Activated effector memory CD4-positive, alpha-beta T cell treated with anti-CD3 and anti-CD28 coated beads, Interleukin-2, amount 50 U/mL, for 16 hours (primary cell): ENCODE results near the gene PTPRO.
A peak's percentile ranks its signal among the peaks of the same experiment; 100 is the strongest.

Experiments used
- DNase-seq: peaks from one replicate; pipeline ENCODE4 v3.0.0-alpha.2; 2020

PTPRO gene

DNA sequence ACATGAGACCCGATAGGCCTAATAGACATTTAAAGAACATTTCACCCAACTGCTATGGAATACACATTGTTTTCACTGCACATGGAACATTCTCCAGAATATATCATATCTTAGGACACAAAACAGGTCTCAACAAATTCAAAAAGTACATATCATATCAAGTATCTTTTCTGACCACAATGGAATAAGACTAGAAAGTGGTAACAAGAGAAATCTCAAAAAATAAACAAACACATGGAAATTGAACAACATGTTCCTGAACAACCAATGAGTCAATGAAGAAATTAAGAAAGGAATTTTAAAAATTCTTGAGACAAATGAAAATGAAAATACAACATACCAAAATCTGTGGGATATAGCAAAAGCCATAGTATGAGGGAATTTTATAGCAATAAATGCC lies 208.1 kb downstream of the PTPRO start:
- no peak for DNase-seq

DNA sequence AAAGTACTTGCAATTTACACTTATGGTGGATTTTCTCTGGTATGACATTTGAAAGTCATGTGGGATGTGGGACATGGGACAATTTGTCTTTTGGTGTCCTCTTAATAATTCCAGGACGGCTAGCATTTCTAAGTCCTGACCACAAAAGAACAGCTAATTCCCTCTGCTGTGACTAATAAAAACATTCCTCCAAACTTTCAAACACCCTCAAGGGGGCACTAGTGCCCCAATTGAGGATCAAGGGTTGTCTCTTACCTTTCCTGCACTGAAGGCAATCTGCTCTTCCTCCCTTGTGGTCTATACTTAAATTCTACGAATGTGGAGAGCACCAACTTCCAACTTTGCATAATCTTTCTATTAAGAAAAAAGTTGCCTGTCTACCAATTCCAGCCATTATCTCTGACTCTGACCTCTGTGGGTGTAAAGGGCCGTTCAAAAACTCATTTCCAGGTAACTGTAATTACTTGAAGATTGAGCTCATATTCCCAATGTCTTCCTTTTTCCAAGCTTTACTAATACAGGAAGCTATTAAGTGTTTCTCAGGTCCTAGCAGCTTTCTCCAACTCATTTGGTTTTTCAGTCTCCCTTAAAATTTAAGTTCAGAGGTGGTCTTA lies 210.2 kb downstream of the PTPRO start:
- DNase-seq, result peak; percentile 73

DNA sequence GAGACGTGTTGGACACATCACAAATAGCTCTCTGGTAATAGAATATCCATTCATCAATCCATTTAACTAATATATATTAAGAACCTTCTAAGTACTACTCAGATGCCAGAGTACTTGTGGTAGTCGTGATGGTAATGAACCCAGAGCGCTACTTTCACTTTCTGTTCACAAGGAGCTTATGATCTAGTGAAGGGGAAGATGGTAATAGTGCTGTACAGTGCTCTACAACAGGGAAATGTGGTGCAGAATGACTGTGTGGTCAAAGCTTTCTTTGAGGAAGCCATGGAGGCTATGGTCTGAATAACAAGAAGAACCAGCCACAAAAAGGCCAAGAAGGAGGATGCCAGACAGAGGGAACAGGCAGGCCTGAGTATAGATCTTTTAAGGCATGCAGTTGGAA lies 212.0 kb downstream of the PTPRO start:
- DNase-seq, result no peak

DNA sequence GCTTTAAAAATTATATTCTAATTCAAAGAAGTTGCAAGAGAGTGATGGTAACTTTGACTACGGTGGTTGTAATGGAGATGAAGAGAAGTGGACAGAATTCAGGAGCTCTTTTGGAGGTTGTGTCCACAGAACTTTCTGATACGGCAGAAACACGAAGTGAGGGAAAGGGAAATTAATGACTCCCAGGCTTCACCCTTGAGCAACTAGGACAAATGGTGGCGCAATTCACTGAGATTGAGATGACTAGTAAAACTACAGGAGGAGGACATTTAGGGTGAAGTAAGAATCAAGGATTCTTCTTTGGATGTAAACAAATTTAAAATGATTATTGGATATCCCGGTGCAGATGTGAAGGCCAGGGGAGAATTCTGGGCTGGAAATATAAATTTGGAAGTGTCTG lies 212.6 kb downstream of the PTPRO start:
- no peak for DNase-seq

DNA sequence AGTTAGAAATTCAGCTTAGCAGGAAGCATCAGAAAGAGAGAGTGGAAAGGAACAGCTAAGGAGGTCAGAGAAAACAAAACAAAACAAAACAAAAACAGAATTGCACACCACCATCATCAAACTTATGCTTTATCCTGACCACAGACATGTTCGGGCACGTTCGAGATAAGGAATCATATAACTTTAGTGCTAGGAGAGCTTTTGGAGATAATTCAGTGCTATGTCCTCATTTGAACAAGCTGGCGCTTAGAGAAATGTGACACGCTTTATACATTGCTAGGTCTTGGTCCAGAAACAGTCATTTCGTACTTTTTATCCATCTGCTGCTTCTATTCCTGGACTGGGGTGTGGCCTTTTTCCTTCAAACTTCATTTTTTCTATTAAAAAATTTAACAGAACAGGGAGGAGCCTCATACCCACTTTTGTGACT lies 213.1 kb downstream of the PTPRO start:
- DNase-seq, result no peak

DNA sequence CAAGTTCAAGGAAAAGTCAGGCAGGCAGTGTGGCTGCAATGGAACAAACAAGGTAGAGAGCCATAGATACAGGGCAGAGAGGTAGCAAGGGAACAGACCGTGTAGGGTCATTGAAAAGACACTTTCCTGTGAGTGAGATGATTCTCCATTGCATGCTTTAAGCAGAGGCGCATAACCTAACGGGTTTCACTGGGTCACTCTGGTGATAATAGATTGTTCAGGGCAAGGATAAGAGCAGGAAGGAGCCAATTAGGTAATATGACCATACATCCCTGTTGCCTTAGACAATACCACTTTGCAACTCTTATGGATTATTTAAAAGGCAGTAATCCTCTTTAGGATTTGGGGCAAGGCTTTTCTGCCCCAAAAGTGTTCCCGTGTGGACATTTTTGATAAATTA lies 214.1 kb downstream of the PTPRO start:
- no peak for DNase-seq

DNA sequence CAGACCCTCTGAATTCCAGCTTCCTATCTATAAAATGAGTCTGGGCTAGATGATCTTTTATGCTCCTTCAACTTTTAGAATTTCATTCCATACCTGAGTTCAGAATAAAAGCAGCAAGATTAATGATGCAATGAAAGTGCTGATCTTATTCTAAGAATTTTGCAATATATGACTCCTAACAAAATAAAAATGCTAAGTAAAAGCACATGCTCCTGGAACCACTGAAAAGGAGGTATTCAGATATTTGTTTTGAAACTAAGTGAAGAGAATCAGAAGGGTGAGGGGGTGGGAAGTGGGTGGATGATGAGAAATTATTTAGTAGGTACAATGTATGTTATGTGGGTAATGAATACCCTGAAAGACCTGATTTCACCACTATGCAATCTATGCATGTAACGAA lies 216.6 kb downstream of the PTPRO start:
- no peak for DNase-seq

DNA sequence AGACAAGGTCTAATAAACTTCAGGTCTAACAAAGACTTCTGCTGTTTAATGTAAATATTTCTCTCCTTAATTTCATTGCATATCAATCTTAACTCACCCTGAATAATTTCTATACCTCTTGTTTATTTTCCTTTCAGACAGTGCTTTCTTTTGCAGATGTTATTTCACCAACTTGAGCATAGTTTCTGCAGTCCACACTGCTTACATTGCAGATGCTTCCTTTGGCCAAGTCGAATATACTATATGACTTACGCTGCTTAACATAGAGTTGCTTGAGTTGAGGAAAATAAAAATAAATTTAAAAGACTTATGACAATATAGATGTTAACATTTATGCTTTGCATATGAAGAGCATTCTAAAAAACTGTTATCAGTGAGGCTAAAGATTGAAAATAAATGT lies 217.7 kb downstream of the PTPRO start:
- no peak for DNase-seq

DNA sequence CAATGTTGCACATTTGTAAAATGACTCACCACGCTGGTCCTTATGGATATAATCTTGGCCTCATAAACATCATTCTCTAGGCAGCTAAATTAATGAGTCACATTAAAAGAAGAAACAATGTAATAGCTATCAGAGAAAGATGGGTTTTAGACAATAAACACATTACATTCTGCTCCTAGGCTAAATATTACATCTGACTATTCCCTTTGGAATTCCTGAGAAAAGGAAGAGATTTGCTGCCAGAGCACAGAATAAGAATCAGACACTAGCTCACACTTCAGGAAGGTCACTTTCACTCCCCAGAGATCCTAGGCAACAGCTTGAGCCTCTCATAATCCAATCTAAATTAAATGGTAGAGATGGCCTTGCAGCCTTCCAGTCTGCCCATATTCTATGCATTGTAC lies 218.2 kb downstream of the PTPRO start:
- DNase-seq, result no peak

DNA sequence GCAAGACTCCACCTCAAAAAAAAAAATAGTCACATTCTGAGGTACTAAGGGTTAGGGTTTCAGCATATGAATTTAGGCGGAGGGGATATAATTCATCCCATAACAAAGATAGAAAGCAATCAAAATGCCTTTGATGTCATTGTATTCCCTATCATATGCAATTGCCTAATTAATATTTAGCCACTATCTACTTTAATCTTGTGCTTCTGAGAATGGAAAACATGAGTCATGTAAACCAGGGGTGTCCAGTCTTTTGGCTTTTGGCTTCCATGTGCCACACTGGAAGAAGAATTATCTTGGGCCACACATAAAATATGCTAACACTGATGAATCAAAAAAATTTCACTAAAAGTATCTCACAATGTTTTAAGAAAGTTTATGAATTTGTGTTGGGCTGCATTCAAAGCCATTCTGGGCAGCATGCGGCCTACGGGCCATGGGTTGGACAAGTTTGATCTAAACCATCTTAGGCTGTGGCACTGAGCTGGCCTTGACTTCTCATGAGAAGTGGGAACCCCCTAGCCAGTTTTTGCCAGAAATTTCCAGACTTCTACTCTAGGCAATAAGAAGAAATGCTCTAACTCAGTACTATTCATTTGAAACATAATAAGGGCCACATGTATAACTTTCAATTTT lies 219.8 kb downstream of the PTPRO start:
- no peak for DNase-seq

DNA sequence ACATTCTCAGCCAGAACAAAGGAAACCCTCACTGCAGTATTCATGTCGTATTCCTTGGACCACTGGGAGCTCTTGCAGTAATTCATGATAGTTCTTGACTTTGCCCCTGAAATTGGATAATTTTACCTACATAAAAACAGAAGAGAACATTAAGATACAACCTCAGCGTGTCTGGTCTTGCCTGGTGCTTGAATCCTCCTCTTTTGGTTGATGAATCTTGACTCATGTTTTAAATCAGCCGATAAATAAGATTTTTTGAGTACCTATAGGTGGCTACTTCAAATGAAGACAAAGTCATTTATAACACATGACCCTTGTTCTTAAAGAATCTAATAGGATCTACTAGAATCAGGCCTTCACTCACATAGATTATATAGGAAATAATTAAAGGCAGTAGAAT lies 221.0 kb downstream of the PTPRO start:
- no peak for DNase-seq

DNA sequence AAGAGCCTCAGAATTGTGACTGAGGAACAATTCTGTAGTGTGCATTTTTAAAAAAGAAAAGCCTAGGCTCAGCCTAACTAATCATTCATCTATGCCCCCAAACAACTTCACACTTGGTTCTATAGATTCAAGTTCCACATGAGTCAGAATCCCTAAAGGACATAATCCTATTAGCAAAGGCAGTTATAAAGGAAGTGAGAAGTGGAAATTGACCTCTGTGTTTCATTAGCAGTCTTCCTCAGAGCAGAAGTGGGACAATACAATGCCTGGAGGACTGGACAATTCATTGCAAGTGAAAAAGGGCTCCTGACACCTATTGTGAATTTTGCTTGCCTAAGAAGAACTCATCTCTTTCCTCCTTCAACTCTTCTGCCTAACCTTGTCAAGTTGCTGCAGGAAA lies 222.3 kb downstream of the PTPRO start:
- no peak for DNase-seq

DNA sequence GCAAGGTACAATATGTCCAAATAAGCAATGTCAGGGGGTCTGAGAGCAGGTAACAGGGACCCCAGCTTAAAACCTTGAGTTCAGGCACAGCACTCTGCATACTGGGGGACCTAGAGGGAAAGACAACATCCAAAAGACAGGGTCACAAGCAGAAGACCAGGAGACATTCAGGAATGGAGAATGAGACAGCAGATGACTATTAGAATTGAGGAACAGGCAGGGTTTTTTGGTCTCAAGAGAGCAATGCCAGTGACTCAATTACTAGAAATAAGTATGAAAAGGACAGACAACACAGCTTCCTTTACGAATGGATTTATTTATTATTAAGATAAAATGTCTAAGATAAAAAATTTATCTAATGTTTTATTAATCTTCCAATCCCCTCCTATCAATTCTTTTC lies 223.0 kb downstream of the PTPRO start:
- no peak for DNase-seq

DNA sequence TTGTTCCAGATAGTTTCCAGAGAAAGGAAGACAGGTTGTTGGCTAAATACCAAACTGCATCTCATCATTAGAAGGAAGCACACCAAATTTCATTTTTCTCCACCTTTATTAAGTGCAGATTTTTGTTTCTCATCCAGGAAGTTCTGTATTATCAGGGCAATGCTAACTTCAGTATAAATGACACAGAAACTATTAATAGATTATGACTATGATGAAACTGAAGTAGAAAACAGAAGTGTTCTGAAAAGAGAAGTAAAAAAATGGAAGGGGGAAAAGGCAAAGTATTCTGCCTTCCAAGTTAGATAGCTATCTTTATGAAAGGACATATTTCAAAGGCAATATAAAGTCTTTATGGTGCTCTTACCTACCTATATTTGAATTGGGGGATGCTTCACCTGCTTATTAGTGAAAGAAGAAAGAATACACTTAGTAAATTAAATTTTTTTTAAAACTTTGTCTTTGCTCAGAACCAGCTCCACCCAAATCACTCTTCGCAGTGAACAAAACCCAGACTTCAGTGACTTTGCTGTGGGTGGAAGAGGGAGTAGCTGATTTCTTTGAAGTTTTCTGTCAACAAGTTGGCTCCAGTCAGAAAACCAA lies 223.9 kb downstream of the PTPRO start:
- no peak for DNase-seq

DNA sequence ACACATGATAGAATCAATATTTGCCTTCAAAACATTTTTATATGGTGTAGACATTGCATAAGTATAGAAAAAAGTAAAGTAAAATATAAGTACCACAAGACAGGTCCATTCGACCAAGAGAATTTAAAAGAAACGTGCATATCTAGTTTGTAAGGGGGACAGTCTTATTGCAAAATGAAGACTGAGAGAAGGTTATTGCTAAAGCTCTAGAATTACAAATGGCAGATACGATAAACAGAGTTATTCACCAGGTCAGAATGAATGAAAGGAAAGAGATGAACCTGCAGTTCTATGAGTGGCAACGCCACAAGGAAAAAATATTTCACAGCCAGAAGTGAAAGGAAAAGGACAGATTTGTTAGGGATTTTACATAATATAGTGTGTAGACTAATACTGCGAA lies 224.8 kb downstream of the PTPRO start:
- DNase-seq, result no peak

DNA sequence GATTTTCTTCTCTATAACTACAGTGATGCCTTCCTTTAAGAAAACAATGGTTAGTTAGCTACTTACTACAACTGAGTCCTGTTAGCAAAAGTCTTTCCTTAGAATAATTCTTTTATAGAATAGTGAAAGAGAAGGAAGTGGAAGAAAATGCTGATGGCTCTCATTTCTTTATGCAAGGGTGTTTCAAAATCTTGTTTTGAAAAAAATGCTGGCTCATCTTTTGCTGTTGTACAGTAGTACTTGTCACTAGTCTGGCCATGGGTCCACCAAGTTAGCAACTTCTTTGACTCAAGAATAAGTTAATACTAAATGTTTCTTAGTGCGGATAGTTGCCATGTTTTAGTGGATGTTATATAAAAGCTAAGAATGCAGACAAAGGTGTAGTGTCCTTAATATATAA lies 225.4 kb downstream of the PTPRO start:
- no peak for DNase-seq

DNA sequence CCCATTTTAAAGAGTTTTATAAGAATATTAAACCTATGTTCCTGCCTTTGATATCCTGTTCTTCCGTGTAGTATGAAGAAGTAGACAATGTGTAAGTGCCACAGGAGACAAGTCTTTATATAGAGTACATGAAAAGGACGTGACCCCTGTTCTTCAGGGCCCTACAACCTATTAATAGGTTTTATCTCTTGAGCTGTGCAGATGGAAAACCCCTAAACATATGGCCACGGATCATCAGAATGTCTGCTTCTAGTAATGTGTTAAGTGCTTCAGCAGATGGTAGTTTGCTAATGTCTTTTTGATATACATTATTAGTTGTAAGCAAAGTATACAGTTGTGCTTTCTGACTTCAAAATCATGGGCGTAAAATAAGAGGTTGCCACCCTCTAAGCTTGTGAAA lies 228.5 kb downstream of the PTPRO start:
- no peak for DNase-seq

DNA sequence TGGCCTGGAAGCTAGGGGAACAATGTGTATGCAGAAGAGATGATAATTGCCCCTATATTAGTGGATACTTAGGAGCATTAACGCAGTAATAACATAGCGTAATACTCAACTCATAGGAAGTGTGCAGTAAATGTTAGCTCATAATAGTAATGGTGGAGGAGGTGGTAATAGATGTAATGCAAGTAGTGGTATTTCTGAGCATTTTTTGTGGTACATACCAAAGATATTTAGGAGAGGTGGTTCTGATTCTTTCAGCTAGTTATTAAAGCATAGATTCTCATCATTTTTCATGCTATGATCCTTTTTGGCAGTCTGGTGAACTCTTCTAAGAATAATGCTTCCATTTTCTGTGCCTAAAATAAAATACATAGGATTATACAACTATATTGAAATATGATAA lies 233.1 kb downstream of the PTPRO start:
- DNase-seq, result no peak

DNA sequence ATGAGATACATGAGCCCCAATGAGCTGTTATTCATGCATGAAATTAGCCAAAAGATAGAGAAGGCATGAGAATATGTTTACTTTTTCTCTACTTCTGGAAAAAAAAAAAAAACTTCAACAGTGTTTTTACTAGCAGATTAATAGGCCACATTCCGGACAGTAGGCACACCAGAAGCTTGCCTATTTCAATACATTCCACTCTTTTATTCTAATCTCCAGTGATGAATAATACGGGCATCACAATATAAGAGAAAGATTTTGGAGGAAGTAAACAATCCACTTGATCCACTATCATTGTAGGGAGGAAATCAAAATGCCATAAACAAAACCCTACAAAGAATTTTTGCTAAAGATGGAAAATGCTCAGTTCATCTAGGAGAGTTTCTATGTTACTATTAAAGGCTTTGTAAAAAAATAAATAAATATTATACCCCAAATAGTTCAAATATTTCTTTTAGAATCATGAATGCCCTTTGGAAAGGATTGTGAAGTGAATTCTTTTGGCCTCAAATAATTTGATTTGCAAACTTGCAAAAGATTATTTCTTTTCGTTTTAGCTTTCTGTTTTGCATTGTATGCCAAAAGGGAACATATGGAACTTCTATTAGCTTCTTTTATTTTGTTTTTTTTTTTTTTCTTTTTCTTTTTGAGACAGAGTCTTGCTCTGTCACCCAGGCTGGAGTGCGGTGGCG lies 234.2 kb downstream of the PTPRO start:
- no peak for DNase-seq

DNA sequence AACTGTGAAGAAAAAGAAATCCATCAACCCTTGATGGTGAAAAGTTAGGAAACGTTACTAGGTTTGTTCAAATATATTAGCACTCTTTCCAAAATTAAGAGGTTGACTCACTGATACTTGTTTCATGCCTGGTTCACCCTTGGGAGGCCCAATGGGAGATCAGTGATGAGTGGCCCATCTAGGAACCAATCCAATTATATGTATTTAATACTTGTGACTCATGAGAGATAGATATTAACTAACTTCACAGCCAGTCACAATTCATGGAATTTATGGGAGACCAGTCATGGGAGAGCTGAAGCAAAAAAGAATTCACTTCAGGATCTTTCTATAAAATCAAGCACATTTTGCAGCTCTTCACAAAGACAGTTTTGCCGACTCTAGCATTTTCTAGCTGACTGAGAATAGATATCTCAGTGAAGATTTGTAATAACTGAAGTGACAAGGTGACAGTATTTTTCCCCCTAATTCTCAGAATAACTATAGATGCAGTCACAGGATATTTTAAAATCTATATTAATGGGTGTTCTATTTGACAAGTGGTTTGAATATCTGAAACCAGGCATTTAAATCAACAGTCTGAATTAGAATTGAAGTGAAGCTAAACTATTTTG lies 236.7 kb downstream of the PTPRO start:
- DNase-seq, result no peak

DNA sequence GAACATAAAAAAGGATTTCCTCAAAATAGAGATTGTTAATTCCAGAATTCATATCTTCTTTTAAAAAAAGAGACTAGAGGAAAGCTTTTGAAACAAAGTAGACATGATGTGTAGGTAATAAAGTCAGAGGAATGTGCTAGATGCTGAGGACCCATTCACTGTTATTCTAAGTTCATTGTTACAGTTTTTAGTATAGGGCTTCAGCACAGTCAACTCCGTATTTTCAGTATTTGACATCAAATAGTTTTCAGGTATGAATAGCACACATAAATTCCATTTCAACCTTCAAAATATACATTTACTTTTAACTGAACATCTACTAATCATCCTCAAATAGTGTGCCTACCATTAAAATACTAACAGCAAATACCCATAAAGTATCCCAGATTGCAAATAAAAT lies 239.1 kb downstream of the PTPRO start:
- no peak for DNase-seq

DNA sequence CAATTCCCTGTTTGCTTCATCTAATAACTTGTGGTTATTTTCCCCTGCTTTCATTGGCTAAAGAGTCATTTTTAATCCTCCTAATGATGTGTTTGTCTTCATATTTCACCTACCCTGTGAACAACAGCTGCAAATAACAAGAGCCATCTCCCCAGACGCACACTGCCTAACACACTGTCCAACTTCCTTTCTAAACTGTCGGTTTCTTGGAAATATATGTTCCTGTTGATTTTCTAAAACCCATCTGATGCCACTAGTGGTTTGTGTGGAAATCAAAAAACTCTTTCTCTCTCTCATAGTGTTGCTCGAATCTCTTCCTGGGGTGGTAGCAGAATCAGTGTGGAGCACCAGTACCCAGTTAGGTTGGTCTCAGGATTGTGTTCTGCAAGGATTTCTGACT lies 240.0 kb downstream of the PTPRO start:
- no peak for DNase-seq

DNA sequence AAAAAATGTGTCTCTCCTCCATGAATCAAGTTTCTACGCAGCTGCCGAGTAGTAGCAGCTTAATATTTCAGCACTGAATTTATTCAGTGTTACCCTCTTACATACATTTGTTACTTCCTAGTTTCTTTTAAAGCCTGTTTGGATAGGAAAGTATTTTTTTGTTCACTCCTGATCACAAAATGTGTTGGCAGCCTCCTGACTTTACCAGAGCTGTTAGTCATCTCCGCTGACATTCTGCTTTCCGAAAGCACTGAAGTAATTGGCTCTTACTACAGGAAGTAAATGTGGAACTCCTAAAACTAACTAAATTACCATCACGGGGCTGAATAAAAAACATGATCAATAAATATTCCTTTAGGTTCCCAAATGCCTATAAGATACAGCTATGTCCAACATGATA lies 241.4 kb downstream of the PTPRO start:
- DNase-seq, result no peak

DNA sequence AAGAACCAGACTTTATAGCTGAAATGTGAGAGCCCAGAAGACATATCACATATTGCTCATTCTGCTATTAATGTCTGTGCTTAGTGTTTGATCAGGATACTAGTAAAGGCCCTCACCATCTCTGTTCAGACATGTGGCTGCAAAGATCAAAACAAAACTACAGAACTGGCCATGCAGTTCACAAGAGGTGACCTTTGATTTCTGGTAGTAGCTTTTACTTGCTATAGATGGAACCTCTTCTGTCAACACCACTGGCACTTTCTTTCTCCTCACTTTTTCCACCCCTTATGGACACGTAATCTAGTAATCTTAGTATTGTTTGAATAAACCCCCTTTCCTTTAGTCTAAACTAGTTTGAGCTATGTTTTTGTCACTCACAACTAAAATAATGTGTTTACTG lies 252.0 kb downstream of the PTPRO start:
- DNase-seq, result no peak
